Central memory CD8-positive, alpha-beta T cell (primary cell): ENCODE data around the gene MEG3.

Source experiments
- ATAC-seq: fragments of 150-1000 bp; cut with Tn5 transposase; replicated peaks from 2 replicates; pipeline ENCODE4 v1.10.0; 2022; ENCODE audit warnings: mild to moderate bottlenecking, moderate FRiP score, moderate number of reproducible peaks; ENCODE audit not compliant: poor library complexity, severe bottlenecking; ENCODE audit errors: extremely low read depth
- DNase-seq, 2 donors: peaks; one replicate each; pipeline ENCODE4 v3.0.0; 2021; ENCODE audit warnings: low spot score in 2 of 2
- H3K27ac Mint-ChIP-seq: one replicate; pipeline ENCODE4 v1.8.0; 2022; ENCODE audit warnings: low read depth, mild to moderate bottlenecking, moderate library complexity, mixed read lengths
- H3K27me3 Mint-ChIP-seq: one replicate; pipeline ENCODE4 v1.8.0; 2022; ENCODE audit warnings: mixed read lengths
- H3K36me3 Mint-ChIP-seq: one replicate; pipeline ENCODE4 v1.8.0; 2022; ENCODE audit warnings: mild to moderate bottlenecking, moderate library complexity, mixed read lengths; ENCODE audit not compliant: insufficient read depth
- H3K4me1 Mint-ChIP-seq: one replicate; pipeline ENCODE4 v1.8.0; 2022; ENCODE audit warnings: mixed read lengths
- H3K4me3 Mint-ChIP-seq: one replicate; pipeline ENCODE4 v1.8.0; 2022; ENCODE audit warnings: mild to moderate bottlenecking, moderate library complexity, mixed read lengths
- H3K9me3 Mint-ChIP-seq: one replicate; pipeline ENCODE4 v1.8.0; 2022; ENCODE audit warnings: mixed read lengths

Gene MEG3

DNA sequence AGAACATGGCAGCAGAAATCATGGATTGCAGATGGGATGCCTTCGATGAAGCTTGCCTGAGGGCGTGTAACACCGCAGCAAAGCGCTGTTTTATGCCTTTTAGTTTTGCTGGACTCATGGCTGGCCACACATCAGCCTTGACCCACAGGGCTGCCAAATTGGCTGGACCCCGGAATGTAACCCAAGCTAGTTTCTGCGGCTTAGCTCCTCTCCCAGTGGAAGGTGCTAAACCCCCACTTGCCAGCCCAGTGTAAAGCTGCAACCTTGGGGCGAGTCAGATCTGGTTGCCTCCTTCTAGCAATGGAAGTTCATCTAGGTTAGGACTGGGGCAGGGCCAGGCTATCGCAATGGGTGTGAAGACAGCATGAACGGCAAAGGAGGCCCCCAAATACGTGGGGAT, 38.3 kb downstream of the MEG3 start:
- Mint-ChIP-seq H3K36me3 (no peaks in the 10 kb centered on the region), H3K4me1 (no peaks in the 10 kb centered on the region), H3K9me3 (no peaks in the 10 kb centered on the region), H3K27me3 (peaks cover 23% of the 10 kb centered on the region), H3K27ac (no peak overlapping the region), H3K4me3 (no peak overlapping the region)
- ATAC-seq, result no peak
- DNase-seq, result no peak

DNA sequence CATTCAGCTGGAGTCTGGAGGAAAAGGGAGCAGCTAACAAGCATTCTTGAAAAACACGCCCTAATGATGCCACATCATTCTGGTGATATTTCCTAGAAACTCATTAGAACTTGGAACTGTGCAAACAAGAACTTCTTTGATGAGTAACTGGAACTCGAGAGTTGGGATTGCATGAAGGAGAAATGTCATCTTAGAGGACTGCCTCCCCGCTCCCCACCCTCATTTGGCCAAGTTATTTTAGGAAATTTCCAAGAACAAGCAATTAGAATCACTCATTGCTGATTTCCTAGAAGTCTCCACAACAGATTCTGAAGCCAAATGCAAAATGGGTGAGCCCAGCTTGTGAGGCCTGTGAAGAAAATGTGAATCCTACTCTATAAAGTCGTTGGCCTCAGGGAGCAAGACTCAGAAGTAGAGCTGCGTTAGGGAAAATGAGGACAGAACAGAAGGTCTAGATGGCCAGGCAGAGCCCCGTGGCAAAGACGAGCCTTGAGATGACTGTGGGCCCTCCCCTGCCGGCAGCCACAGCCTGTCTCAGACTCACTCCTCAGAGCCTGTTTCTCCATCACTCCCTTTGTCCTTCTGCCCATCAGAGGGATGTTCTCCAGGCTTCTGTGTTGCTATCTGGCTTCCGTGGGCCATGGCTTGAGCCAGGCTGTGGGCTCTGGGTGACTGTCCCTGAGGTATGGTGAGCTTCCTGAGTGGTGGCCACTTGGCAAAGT, 39.2 kb downstream of the MEG3 start:
- Mint-ChIP-seq H3K4me3 (no peak overlapping the region), H3K27me3 (peaks cover 14% of the 10 kb centered on the region), H3K4me1 (no peaks in the 10 kb centered on the region), H3K36me3 (no peaks in the 10 kb centered on the region), H3K9me3 (no peaks in the 10 kb centered on the region), H3K27ac (no peak overlapping the region)
- DNase-seq (no peak), ATAC-seq (no peak)

DNA sequence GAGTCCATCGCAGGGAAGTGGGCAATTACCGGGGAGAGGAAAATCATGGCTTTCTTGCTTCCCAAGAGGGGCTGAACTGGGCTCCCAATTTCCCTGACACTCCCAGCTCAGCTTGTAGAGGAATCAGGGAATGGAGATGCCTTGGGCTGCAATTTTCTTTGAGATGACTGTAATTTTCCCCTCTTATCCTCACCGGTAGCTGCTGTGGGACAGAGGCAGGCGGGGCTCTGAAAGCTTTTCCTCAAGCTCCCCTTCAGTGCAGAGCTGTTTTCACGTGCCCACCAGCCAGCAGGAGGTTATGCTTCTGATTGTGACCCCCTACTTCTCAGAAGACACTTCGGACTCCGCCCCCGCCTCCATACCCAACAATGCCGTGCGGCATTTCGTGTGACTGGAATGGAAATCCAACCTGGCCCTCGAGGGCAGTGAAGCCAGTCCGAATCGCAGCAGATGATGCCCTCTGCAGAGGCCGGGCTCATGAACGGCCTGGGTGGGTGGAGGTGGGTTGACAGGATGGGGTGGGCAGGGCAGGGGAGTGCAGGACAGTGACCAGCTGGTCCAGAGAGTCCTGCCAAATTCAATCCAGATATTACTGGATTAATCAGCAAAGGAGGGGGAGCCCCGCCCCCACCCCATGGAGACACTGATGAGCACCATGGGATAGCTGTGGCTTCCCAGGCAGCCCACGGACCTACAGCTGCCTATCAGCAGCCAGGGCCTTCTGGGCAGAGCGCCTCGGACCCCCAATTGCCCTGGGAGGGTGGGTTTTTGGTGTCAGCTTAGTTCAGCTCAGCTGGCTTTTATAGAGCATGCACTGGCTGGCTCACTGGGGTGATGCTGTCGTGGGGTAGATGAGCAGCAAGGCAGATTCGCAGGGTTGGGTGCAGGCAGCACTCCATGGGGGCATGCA, 40.0 kb downstream of the MEG3 start:
- no peak overlapping the region for H3K4me3 Mint-ChIP-seq
- no peaks in the 10 kb centered on the region for H3K36me3 Mint-ChIP-seq
- no peaks in the 10 kb centered on the region for H3K4me1 Mint-ChIP-seq
- peaks cover 6% of the 10 kb centered on the region for H3K27me3 Mint-ChIP-seq
- no peak overlapping the region for H3K27ac Mint-ChIP-seq
- DNase-seq (no peak), ATAC-seq (no peak)
- no peaks in the 10 kb centered on the region for H3K9me3 Mint-ChIP-seq

DNA sequence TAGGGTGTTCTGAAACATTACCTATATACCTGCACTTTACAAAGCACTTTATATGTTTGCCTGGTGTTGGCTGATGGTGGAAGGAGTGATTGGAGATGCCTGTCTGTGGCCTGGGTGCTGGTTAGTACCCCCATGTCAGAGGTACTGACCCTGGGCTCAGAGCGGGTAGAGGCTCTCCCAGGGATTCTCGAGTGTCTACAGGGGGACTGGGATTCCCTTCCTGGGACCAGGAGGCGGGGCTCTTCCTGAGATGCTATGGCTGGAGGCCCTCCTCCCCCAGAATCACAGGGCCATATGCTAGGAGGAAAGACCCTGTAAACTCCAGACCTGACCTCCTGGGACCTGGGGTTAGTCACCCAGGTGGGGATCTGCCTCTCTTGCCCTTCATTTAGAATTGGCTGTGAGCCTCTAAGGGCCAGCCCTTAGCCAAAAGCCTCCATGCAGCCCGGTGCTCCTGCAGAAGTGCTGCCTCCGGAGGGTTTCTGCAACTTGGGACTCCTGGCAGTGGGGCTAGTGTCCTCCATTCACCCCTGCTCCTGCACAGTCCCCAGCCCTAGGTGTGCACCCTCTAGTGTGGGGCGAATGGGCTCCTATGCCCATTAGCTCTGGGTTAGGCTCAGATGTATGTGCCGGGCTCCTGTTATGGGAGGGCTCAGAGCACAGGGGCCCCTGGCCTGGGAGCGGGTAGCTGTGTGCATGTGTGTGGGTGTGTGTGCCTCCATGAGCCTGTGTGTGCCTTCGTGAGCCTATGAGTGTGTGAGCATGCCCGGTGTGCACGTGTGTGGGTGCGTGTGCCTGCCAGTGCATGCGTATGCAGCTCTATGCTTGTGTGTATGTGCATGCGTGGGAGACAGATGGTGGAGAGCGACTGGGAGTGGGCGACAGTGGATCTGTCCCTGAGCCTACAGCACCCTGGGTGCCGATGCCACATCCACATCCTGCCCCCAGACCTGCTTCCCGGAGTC, 41.0 kb downstream of the MEG3 start:
- no peak for DNase-seq
- no peak overlapping the region for H3K27ac Mint-ChIP-seq
- no peak for ATAC-seq

DNA sequence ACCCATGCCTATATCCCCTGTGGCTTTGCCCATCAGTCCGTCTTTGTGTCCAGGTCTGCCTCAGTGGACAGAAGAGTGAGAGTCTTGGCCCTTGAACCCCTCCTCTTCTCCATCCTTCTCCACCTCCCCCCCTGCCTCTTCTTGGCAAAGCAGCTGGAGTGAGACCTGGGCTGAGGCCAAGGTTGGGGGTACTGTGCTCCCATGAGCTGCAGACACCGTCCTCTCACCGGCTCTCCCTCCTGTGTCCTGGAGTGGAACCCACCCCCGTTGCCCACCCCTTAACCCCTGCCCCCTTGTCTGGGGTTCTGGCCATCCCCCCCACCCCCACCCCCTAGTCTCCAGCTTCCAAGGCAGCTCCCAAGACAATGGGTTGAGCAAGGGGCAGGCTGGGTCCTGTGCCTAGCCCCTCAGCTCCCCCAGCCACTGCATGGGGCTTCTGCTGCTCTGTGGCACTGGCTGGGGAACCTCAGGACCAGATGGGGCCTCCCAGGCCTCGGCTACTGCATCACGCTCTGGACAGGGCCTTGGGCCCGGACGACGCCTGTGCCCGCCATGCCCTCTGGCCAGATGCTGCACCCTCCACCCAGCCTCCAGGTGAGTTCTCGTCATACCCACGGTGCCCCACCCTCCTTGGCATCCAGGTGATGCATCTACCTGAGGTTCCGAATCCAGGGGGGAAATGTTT, 41.9 kb downstream of the MEG3 start:
- H3K36me3 Mint-ChIP-seq, result no peaks in the 10 kb centered on the region
- no peaks in the 10 kb centered on the region for H3K9me3 Mint-ChIP-seq
- no peak overlapping the region for H3K4me3 Mint-ChIP-seq
- no peak overlapping the region for H3K27ac Mint-ChIP-seq
- no peaks in the 10 kb centered on the region for H3K27me3 Mint-ChIP-seq
- no peaks in the 10 kb centered on the region for H3K4me1 Mint-ChIP-seq
- DNase-seq (no peak), ATAC-seq (no peak)

More for the DNA sequence above, 41.0 kb downstream of the MEG3 start:
- Mint-ChIP-seq H3K4me3 (no peak overlapping the region), H3K4me1 (no peaks in the 10 kb centered on the region), H3K9me3 (no peaks in the 10 kb centered on the region), H3K27me3 (no peaks in the 10 kb centered on the region), H3K36me3 (no peaks in the 10 kb centered on the region)

DNA sequence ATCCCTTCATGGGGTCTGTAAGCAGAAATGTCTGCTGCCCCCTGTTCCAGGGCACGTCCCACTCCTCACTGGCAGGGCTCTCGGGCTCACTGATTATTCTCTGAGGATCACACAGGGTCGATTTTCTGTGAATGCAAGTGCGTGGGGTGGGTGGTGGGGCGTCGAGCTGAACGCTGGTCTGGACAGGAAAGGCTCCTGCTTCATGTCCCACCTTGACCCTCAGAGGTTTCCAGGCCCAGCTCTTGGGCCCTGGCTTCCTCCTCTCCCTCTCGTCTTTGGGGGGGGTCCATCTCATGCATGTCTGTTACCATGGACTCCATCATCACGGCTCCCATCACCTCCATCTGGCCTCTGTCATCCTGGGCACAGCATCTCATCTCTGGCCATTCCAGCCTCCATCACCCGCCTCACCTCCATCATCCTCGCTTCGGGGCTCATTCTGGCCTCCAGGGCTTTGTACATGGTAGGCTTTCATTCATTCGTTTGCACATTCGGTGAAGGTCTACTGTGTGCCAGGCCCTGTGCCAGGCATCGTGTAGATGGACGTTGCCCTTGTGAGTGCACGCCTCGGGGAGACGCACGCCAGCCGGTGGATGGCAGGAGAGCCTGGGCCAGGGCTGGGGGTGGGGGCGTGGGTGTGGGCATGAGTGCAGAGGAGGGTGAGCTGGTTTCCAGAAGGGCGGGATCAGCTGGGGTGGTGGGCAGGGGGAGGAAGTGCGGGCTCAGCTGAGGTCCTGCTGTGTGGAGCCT, 42.9 kb downstream of the MEG3 start:
- no peak overlapping the region for H3K27ac Mint-ChIP-seq
- no peaks in the 10 kb centered on the region for H3K36me3 Mint-ChIP-seq
- H3K9me3 Mint-ChIP-seq, result no peaks in the 10 kb centered on the region
- DNase-seq, result no peak
- H3K4me1 Mint-ChIP-seq, result no peaks in the 10 kb centered on the region
- no peak for ATAC-seq
- no peak overlapping the region for H3K4me3 Mint-ChIP-seq
- no peaks in the 10 kb centered on the region for H3K27me3 Mint-ChIP-seq

DNA sequence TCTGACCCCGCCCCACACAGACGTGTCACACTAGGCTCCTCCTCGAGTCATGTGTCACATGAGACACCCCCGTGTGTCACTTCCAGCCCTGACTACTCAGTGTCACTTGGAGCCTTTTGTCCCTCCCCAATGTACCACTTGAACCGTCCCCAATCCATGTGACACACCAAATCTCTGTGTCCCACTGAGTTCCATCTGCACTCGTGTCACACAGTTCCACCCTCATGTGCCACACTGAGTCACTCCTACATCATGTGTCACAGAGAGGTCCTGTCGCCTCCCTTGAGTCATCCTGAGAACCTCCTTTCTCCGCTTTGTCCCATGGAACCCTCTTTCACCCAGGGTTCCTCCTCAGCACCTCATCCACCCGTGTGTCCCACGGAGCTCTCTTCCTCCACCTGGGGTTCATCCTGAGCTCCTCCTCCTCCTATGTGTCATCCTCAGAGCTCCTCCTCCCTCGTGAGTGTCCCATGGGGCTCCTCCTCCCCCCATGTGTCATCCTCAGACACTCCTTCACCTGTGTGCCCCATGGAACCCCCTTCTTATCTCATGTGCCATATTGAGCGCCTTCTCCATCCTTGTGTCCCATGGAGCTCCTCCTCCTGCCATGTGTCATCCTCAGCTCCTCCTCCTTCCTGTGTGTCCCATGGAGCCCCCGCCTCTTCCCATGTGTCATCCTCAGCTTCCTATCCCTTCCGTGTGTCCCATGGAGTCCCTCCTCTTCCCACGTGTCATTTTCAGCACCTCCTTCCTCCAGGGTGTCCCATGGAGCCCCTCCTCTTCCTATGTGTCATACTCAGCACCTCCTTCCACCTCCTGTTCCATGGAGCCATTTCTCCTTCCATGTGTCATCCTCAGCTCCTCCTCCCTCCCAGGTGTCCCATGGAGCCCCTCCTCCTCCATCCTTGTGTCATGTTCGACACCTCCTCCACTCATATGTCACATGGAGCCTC, 45.6 kb downstream of the MEG3 start:
- Mint-ChIP-seq H3K36me3 (no peaks in the 10 kb centered on the region), H3K9me3 (no peaks in the 10 kb centered on the region), H3K4me1 (no peaks in the 10 kb centered on the region), H3K4me3 (no peak overlapping the region), H3K27me3 (no peaks in the 10 kb centered on the region), H3K27ac (no peak overlapping the region)
- ATAC-seq (no peak), DNase-seq (no peak)

DNA sequence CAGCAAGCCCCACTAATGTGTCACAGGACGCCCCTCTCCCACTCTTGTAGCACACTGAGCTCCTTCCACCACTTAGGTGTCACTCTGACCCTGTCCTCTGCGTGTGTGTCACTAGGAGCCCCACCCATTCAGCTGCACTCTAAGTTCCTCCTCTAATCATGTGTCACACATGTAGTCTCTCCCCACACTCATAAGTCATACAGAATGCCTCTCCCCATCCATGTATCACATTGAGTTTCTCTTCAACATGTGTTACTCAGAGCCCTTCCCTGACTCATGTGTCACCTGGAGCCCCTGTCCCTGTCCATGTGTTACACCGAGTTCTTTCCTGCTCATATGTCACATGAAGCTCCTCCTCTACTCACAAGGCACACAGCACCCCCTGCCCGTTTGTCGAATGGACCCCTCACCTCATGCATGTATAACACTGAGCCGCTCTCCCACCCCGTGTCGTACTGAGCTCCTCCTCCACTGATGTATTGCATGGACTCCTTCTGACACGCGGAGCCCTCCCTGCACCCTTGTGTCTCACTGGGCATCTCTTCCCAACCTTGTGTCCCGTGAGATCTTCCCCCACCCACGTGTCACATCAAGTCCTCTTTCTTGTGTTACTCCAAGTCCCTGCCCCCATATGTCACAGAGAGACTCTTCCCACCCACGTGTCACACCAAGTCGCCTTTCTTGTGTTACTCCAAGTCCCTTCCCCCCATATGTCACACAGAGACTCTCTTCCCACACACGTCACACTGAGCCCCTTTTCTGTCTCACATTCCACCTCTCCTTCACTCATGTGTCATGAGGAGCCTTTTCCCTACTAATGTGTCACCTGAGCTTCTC, 46.6 kb downstream of the MEG3 start:
- Mint-ChIP-seq H3K36me3 (no peaks in the 10 kb centered on the region), H3K4me1 (no peaks in the 10 kb centered on the region), H3K27ac (no peak overlapping the region), H3K9me3 (no peaks in the 10 kb centered on the region), H3K27me3 (peaks cover 2% of the 10 kb centered on the region), H3K4me3 (no peak overlapping the region)
- ATAC-seq (no peak), DNase-seq (no peak)

DNA sequence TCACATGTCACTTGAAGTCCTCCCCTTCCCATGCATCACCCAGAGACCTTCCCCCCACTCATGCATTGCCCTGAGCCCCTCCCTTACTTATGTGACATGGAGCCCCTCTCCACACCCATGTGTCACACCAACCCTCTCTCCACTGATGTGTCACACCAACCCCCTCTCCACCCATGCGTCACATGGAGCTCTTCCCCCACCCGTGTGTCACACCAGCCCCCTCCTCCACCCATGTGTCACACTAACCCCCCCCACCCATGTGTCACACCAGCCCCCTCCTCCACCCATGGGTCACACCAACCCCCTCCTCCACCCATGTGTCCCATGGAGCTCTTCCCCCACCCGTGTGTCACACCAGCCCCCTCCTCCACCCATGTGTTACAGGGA, 47.2 kb downstream of the MEG3 start:
- no peak for DNase-seq
- no peak for ATAC-seq
- H3K4me1 Mint-ChIP-seq, result no peaks in the 10 kb centered on the region
- H3K9me3 Mint-ChIP-seq, result no peaks in the 10 kb centered on the region
- H3K36me3 Mint-ChIP-seq, result no peaks in the 10 kb centered on the region
- H3K4me3 Mint-ChIP-seq, result no peak overlapping the region
- H3K27ac Mint-ChIP-seq, result no peak overlapping the region
- peaks cover 8% of the 10 kb centered on the region for H3K27me3 Mint-ChIP-seq

DNA sequence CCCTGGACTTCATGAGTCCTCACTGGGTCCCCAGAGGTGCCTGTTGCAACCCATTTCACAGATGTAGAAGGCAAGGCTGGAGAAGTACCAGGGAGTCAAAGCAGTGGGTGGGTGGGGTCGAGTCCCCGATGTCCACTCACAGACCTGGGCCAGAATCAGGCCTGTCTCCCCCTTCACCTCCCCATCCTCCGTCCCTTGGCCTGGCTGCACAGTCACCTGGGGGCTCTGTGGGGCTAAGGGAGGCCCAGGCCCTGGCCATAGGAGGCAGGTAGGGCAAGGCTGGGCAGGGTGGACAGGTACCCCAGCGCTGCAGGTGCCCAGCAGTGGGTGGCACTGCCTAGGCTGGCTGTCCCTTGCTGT, 48.1 kb downstream of the MEG3 start:
- Mint-ChIP-seq H3K27me3 (peaks cover 15% of the 10 kb centered on the region), H3K9me3 (no peaks in the 10 kb centered on the region), H3K27ac (no peak overlapping the region), H3K4me1 (no peaks in the 10 kb centered on the region), H3K4me3 (no peak overlapping the region), H3K36me3 (no peaks in the 10 kb centered on the region)
- DNase-seq (no peak), ATAC-seq (no peak)
